ENCODE measurements around the gene CACNG5.

GRCh38 chr17:66842505-66842904, 7.6 kb downstream of the CACNG5 start:
- no peak for TF ChIP-seq POLR2AphosphoS5 (IDR thresholded peaks at IDR 0.05; ENCODE audit: low read depth, low read length)
- no peak for TF ChIP-seq REST (IDR thresholded peaks at IDR 0.05; ENCODE audit: insufficient read depth in 1 of 2, low read depth in 2 of 2, low read length in 2 of 2)
- no peak for TF ChIP-seq FOXP2 (optimal IDR thresholded peaks at IDR 0.05; ENCODE audit: borderline replicate concordance, extremely low read depth, extremely low read length, insufficient read depth)
- no peak for TF ChIP-seq TAF1 (IDR thresholded peaks at IDR 0.05; ENCODE audit: borderline replicate concordance, insufficient read depth, low read length)
